ENCODE measurements around the gene LASP1NB.

GRCh38 chr17:38915639-38915995 is 9.8 kb upstream of the LASP1NB start:
- TF ChIP-seq POLR2A (IDR thresholded peaks at IDR 0.05; ENCODE audit: low read length) (no peak), GATA1 (IDR thresholded peaks at IDR 0.05; ENCODE audit: low read depth, low read length) (no peak)

Data from erythroblast (primary cell).